K562 (cell line): ENCODE measurements around the gene DLG3.

ENCODE experiments used
- CEBPB ChIP-seq: fragments of 450-650 bp; IDR thresholded peaks from 2 replicates; pipeline ENCODE4 v1.6.1; 2016; ENCODE audit warnings: missing genetic modification characterization, missing compliant biosample characterization
- CTCF ChIP-seq, 3 experiments: IDR thresholded peaks in 2 of 3; conservative IDR thresholded peaks in 1 of 3; 2 replicates each; pipeline ENCODE4 v1.5.1; 2011 to 2012; ENCODE audit warnings: low read length in 3 of 3, mild to moderate bottlenecking in 3 of 3, control low read depth in 2 of 3, improper control_type of control experiment in 1 of 3, inconsistent platforms in 1 of 3, low read depth in 1 of 3, mixed read lengths in 1 of 3, moderate library complexity in 1 of 3; ENCODE audit not compliant: insufficient read depth in 2 of 3
- EP300 ChIP-seq: IDR thresholded peaks from 2 replicates; pipeline ENCODE4 v1.6.1; 2012; ENCODE audit warnings: low read length, improper control_type of control experiment
- FOXP4 ChIP-seq: sonication (generic); formaldehyde crosslinking; IDR thresholded peaks from 2 replicates; pipeline ENCODE4 v1.8.0; 2022; ENCODE audit warnings: mild to moderate bottlenecking, missing genetic modification reagents, borderline replicate concordance
- HDAC1 ChIP-seq, 2 experiments: fragments of 450-650 bp; IDR thresholded peaks; 2 replicates each; pipeline ENCODE4 v1.6.1; 2016 to 2017; ENCODE audit warnings: inconsistent platforms in 1 of 2, mild to moderate bottlenecking in 1 of 2, moderate library complexity in 1 of 2
- HES1 ChIP-seq: fragments of 450-650 bp; IDR thresholded peaks from 2 replicates; pipeline ENCODE4 v1.6.1; 2016; ENCODE audit warnings: low read depth, mild to moderate bottlenecking, moderate library complexity
- KHSRP ChIP-seq: fragments of 450-650 bp; IDR thresholded peaks from 2 replicates; pipeline ENCODE4 v1.6.1; 2017
- KLF10 ChIP-seq: fragments of 250-450 bp; sonication (Bioruptor Pico); IDR thresholded peaks from 2 replicates; pipeline ENCODE4 v1.6.1; 2021; ENCODE audit warnings: matching md5 sums
- MCM2 ChIP-seq: fragments of 450-650 bp; IDR thresholded peaks from 2 replicates; pipeline ENCODE4 v1.6.1; 2017; ENCODE audit warnings: low read depth, mild to moderate bottlenecking
- POLR2A ChIP-seq: fragments of 450-650 bp; conservative IDR thresholded peaks from 2 replicates; pipeline ENCODE4 v1.6.1; 2016
- RNF2 ChIP-seq: sonication (generic); IDR thresholded peaks from 2 replicates; pipeline ENCODE4 v1.6.1; 2016
- ZFP91 ChIP-seq: sonication (generic); formaldehyde crosslinking; IDR thresholded peaks from 2 replicates; pipeline ENCODE4 v1.8.0; 2022; ENCODE audit warnings: mild to moderate bottlenecking, missing genetic modification reagents

- TF ChIP-seq RNF2 = no peak
- TF ChIP-seq HDAC1 (IDR thresholded peaks at IDR 0.05) = no peak
- TF ChIP-seq CTCF (IDR thresholded peaks at IDR 0.05 in 2 of 3, conservative IDR thresholded peaks at IDR 0.05 in 1 of 3; ENCODE audit: insufficient read depth in 2 of 3, low read depth in 1 of 3, low read length in 3 of 3) = no peak
- TF ChIP-seq KHSRP = no peak
- TF ChIP-seq EP300 = no peak
- TF ChIP-seq POLR2A = no peak
- no peak for TF ChIP-seq ZFP91
- TF ChIP-seq MCM2 = no peak
- no peak for TF ChIP-seq HES1
- no peak for TF ChIP-seq CEBPB (tag)
- no peak for TF ChIP-seq FOXP4 (CRISPR knock-in tag)
- no peak for TF ChIP-seq KLF10 (CRISPR knock-in tag)
Measured at GRCh38 chrX:70444946-70445656, 466 bp downstream of the DLG3 start.
